ENCODE measurements around the gene PXN.

DNA sequence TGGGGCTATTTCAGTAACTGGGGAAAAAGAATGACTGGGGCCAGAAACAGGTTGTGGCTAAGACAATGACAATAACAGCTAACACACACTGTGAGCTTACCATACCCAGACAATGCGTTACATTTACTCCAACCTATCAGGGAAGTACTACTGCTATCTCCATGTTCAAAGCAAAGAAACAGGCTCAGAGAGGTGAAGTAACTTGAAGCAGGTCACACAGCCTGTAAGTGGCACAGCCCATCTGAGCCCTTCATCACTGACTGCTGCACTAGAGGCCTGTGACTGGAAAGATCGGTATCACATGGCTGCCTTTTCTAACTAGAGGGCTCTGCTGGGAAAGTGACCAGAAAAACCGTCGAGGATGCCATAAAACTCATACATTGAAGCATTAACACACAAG, 78.9 kb downstream of the PXN start:
- TF ChIP-seq EZH2 (IDR thresholded peaks at IDR 0.05; ENCODE audit: insufficient read depth, poor library complexity, severe bottlenecking), result no peak
- TF ChIP-seq EZH2phosphoT487 (IDR thresholded peaks at IDR 0.05; ENCODE audit: insufficient read depth, low read depth), result no peak

Measured in GM23248 (cell line).